Measurements from ENCODE around the gene KYNU. TPM values are rescaled to one million over a fixed set of nuclear protein-coding genes. Genes with fewer than 3 reads are reported as not detected.
A peak's percentile ranks its signal among the peaks of the same experiment; 100 is the strongest.
"Not testable (repeated sequence)": the region's sequence is repeated elsewhere in the genome, so short reads cannot be mapped to it uniquely, and the experiment has no call there.

The KYNU gene
- total RNA-seq, 1 experiment from 2014 or later, result not detected

DNA sequence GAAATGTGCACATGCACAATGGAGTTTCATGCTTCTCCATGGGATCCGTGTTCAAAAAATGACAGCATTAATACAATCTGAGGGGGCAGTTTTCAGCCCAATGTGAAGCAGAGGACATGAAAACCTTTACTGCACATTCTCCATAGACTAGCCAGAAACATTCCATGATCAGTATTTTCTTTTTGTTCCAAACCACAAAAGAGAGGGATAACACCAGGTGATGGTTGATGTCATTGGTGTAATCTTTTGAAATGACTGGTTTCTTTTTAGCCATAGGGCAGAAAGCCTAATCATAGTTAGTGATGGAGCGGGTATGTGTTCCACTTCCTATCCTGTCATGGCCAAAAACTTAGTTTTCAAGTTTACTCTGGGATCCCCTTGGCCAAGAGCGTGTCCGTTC is 1.8 kb upstream of the KYNU start:
- no peaks in the 10 kb centered on the region for H3K9me3 ChIP-seq (replicated peaks)
- peaks cover 35% of the 10 kb centered on the region for H3K4me1 ChIP-seq (replicated peaks)
- H3K36me3 ChIP-seq, result no peaks in the 10 kb centered on the region
- DNase-seq (ENCODE audit: low read depth in 1 of 2, low spot score in 2 of 2), result no peak
- no peak overlapping the region for H3K27ac ChIP-seq
- H3K27me3 ChIP-seq (replicated peaks), result no peaks in the 10 kb centered on the region
- no peak overlapping the region for H3K4me3 ChIP-seq

DNA sequence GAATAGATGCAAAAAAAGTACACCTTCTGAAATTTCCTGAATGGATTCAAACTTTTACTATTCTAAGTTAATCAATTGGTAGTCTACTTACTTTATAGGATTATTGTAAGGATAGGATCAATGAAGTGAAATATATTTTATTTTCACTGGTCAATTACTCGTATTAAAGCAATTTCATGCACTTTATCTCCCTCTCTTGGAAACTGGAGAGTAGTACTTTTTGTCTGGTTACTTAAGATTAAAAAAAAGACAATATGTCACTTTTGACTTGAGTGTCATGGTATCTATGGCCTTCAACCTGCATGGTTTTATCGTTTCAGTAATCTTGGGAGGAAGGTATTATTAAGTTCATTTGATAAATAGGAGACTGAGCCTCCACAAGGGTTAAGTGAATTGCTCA is 1.0 kb upstream of the KYNU start:
- no peak for DNase-seq (ENCODE audit: low read depth in 1 of 2, low spot score in 2 of 2)
- Histone ChIP-seq H3K27ac (no peak overlapping the region), H3K4me3 (no peak overlapping the region), H3K36me3 (no peaks in the 10 kb centered on the region), H3K9me3 (replicated peaks) (no peaks in the 10 kb centered on the region), H3K4me1 (replicated peaks) (peaks cover 36% of the 10 kb centered on the region), H3K27me3 (replicated peaks) (no peaks in the 10 kb centered on the region)

DNA sequence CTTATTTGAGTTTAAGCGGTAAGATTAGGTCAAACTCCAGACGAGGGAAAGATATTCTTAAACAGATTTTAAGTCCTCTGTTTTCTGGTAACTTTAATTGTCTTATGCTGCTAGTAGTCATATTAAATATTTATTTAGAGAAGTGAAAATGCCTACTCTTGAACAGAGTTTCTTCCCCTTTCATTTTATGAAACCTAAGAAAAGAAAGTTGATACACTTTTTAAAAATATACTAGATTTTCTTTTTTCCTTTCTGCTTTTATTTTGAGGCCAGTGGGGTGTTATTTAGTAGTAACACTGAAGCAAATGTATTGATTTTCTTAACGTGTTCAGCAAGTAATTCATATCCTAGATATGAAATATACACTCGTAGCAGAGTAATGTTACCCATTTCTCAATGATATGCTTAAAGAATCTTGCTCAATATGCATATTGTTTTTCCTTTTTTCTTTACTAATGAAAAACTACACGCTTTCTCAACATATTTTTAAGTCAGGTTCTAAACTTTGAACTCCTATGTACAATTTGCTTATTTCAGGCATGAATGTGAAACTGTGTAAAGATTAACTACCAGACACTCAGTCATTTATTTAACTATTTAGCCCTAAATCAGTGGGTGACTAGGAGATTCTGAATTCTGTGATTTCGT is 691 bp downstream of the KYNU start:
- no peak for DNase-seq (ENCODE audit: low read depth in 1 of 2, low spot score in 2 of 2)
- Histone ChIP-seq H3K4me1 (replicated peaks) (peaks cover 32% of the 10 kb centered on the region), H3K27me3 (replicated peaks) (no peaks in the 10 kb centered on the region)

DNA sequence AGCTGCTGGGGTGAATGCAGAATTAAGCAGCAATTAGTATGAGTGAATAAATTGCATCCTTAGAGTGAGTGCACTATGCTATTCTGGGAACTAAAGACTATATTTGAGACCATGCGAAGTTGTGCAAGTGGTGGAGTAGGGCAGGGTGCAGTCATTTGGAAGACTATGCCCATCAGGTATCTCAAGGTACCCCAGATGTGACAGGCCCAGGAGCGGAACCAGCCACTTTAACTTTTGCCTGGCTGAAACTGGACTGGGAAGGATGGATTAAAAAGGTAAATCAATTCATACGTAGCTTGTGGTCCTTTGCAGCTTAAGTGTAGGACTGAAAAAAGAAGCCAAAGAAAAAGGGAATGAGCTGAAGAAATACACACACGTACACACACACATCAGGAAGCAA is 1.7 kb downstream of the KYNU start:
- DNase-seq (ENCODE audit: low read depth in 1 of 2, low spot score in 2 of 2), result no peak
- Histone ChIP-seq H3K4me1 (replicated peaks) (peaks cover 22% of the 10 kb centered on the region), H3K27me3 (replicated peaks) (no peaks in the 10 kb centered on the region), H3K4me3 (no peak overlapping the region), H3K27ac (no peak overlapping the region), H3K9me3 (replicated peaks) (no peaks in the 10 kb centered on the region), H3K36me3 (no peaks in the 10 kb centered on the region)

More for the DNA sequence above, 691 bp downstream of the KYNU start:
- Histone ChIP-seq H3K27ac (no peak overlapping the region), H3K4me3 (no peak overlapping the region), H3K36me3 (no peaks in the 10 kb centered on the region), H3K9me3 (replicated peaks) (no peaks in the 10 kb centered on the region)

DNA sequence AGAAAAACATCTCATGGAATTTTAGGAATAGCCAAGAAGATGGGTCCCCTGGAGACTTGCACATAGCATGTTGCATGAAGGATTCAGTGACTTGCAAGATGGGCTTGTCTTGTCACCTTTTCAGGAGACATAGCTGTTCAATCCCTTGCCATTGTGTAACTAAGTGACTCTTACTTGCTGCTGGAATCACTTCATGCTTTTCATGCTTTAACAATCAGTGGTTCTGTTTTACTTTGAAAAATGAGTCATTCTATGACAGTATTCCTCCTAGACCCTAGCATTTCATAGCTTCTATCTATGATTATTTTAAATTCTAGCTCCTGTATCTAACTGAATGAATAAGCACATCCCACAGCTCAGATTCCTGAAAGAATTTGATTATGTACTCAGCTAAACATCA is 2.8 kb downstream of the KYNU start:
- peak in 1 of 2 experiments; percentile 21 for DNase-seq (ENCODE audit: low read depth in 1 of 2, low spot score in 2 of 2)
- H3K27me3 ChIP-seq (replicated peaks), result no peaks in the 10 kb centered on the region
- no peaks in the 10 kb centered on the region for H3K9me3 ChIP-seq (replicated peaks)
- H3K27ac ChIP-seq, result no peak overlapping the region
- H3K4me3 ChIP-seq, result no peak overlapping the region
- H3K4me1 ChIP-seq (replicated peaks), result peaks cover 12% of the 10 kb centered on the region; the same call in 1 of the 2 replicates
- H3K36me3 ChIP-seq, result no peaks in the 10 kb centered on the region

DNA sequence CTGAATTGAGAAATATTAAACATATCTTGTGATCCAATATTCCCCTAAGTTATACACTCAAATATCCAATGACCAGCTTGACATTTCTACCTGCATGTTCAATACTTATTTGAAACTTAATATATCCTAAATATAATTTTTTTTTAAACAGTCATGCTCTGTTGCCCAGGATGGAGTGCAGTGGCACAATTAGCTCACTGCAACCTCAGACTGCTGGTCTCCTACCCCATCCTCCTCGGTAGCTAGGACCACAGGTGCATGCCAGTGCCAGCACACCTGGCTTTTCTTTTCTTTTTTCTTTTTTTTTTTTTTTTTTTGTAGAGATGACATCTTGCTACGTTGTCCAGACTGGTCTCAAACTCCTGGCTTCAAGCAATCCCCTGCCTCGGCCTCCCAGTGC is 4.2 kb downstream of the KYNU start:
- H3K36me3 ChIP-seq, result no peaks in the 10 kb centered on the region
- H3K27ac ChIP-seq, result no peak overlapping the region
- no peak for DNase-seq (ENCODE audit: low read depth in 1 of 2, low spot score in 2 of 2)
- H3K9me3 ChIP-seq (replicated peaks), result no peaks in the 10 kb centered on the region
- no peak overlapping the region for H3K4me3 ChIP-seq
- H3K4me1 ChIP-seq (replicated peaks), result peaks cover 10% of the 10 kb centered on the region; the same call in 1 of the 2 replicates
- H3K27me3 ChIP-seq (replicated peaks), result no peaks in the 10 kb centered on the region

DNA sequence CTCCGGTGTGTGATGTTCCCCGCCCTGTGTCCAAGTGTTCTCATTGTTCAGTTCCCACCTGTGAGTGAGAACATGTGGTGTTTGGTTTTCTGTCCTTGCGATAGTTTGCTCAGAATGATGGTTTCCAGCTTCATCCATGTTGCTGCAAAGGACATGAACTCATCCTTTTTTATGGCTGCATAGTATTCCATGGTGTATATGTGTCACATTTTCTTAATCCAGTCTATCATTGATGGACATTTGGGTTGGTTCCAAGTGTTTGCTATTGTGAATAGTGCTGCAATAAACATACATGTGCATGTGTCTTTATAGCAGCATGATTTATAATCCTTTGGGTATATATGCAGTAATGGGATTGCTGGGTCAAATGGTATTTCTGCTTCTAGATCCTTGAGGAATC is 5.0 kb downstream of the KYNU start:
- H3K27ac ChIP-seq; H3K27me3 ChIP-seq (replicated peaks): not testable (repeated sequence)

DNA sequence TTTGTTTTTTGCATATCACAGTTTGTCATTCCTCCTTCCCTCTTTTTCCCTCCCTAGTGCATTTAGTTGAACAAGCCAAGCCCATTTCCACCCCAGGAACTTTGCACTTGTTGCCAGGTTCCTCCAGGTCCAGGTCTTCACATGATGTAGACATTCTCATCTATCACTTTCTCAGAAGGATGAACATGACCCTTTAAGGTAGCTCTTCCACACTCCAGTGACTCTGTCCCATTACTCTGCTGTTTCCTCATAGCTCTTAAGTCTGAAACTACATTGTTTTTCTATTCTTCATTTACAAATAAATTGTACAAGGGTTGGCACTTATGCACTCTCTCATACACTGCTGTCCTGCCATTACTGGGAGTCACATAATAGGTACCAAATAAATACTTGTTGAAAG is 6.1 kb downstream of the KYNU start:
- no peak for DNase-seq (ENCODE audit: low read depth in 1 of 2, low spot score in 2 of 2)
- no peaks in the 10 kb centered on the region for H3K36me3 ChIP-seq
- H3K27ac ChIP-seq, result no peak overlapping the region
- H3K4me1 ChIP-seq (replicated peaks), result peaks cover 10% of the 10 kb centered on the region; the same call in 1 of the 2 replicates
- H3K4me3 ChIP-seq, result no peak overlapping the region
- H3K9me3 ChIP-seq (replicated peaks), result no peaks in the 10 kb centered on the region
- no peaks in the 10 kb centered on the region for H3K27me3 ChIP-seq (replicated peaks)

More for the DNA sequence above, 5.0 kb downstream of the KYNU start:
- H3K9me3 ChIP-seq (replicated peaks); H3K36me3 ChIP-seq; H3K4me3 ChIP-seq; H3K4me1 ChIP-seq (replicated peaks); DNase-seq (ENCODE audit: low read depth in 1 of 2, low spot score in 2 of 2): not testable (repeated sequence)

DNA sequence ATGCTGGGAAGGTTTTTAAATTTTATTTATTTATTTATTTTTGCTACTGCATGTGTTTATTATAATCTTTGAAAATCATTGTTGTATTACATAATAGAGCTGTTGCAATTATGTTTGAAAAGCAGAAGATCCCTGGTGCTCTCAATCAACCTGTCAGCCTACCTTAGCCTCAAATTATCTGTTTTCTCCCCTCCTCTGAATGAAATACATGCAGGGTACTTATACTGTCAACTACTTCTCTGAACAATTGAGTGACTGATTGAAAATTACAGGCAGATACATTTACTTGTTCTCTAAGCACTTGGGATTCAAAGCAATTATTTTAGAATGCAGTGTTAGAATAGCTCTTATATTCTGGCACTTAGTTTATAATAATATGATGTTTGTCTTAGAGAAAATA is 8.1 kb downstream of the KYNU start:
- Histone ChIP-seq H3K4me3 (no peak overlapping the region), H3K27ac (no peak overlapping the region)

DNA sequence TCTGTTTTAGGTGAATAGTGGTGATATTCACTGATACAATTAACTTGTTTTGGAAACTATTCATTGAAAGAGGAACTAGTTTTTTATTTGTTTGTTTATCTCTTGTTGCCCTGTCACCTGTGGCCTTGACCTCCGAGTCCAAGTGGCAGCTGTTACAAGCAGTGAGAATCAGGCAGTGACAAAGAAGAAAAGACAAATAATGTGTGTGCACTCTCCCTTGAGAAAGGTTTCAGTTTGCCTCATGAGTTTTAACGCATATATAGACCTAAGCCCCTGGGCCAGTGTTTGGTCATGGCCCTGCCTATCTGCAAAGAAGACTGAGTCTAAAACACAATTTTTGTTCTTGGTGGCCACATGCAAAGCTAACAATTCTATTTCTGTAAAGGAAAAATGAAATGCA is 15.3 kb downstream of the KYNU start:
- Histone ChIP-seq H3K36me3 (no peaks in the 10 kb centered on the region), H3K27ac (no peak overlapping the region)

More for the DNA sequence above, 8.1 kb downstream of the KYNU start:
- Histone ChIP-seq H3K9me3 (replicated peaks) (no peaks in the 10 kb centered on the region), H3K27me3 (replicated peaks) (no peaks in the 10 kb centered on the region), H3K4me1 (replicated peaks) (peaks cover 2% of the 10 kb centered on the region; the same call in 1 of the 2 replicates), H3K36me3 (no peaks in the 10 kb centered on the region)
- DNase-seq (ENCODE audit: low read depth in 1 of 2, low spot score in 2 of 2), result no peak

DNA sequence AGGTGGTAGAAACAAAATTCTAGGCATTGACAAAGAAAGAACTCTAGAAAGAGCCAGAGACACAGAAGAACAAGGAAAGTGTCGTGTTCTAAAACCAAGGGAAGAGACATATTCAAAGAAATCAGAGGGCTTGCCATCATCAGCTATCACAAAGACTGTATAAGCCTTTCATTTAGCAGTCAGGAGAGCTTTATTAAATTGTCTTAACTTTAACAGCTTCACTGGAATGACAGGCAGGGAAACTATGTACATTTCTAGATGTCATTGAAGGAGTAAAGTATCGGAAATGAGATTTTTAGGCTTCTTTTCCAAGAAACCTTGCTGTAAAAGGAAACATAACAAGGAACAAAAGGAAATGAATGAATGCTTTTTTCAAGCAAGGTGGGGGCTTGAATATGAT is 15.8 kb downstream of the KYNU start:
- Histone ChIP-seq H3K27ac (no peak overlapping the region), H3K4me1 (replicated peaks) (no peaks in the 10 kb centered on the region), H3K9me3 (replicated peaks) (no peaks in the 10 kb centered on the region), H3K4me3 (no peak overlapping the region), H3K27me3 (replicated peaks) (no peaks in the 10 kb centered on the region; the same call in 1 of the 2 replicates), H3K36me3 (no peaks in the 10 kb centered on the region)
- no peak for DNase-seq (ENCODE audit: low read depth in 1 of 2, low spot score in 2 of 2)

More for the DNA sequence above, 15.3 kb downstream of the KYNU start:
- no peak for DNase-seq (ENCODE audit: low read depth in 1 of 2, low spot score in 2 of 2)
- H3K4me3 ChIP-seq, result no peak overlapping the region
- H3K4me1 ChIP-seq (replicated peaks), result no peaks in the 10 kb centered on the region
- H3K27me3 ChIP-seq (replicated peaks), result no peaks in the 10 kb centered on the region; the same call in 1 of the 2 replicates
- H3K9me3 ChIP-seq (replicated peaks), result no peaks in the 10 kb centered on the region

DNA sequence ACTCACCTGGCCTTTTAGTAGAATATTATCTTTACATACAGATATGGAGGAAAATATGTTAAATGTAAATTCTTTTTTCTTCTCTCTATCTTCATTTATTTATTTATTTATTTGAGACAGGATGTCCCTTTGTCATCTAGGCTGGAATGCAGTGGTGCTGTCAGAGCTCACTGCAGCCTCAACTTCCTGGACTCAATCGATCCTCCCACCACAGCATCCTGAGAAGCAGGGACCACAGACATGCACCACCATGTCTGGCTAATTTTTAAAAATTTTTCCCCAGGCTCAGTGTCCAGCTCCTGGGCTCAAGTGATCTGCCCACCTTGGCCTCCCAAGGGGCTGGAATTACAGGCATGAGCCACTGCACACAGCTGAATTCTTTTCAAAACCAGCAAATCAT is 20.3 kb downstream of the KYNU start:
- H3K4me1 ChIP-seq (replicated peaks), result no peaks in the 10 kb centered on the region
- no peaks in the 10 kb centered on the region for H3K36me3 ChIP-seq
- no peaks in the 10 kb centered on the region for H3K9me3 ChIP-seq (replicated peaks)
- no peaks in the 10 kb centered on the region; the same call in 1 of the 2 replicates for H3K27me3 ChIP-seq (replicated peaks)
- no peak overlapping the region for H3K27ac ChIP-seq
- DNase-seq (ENCODE audit: low read depth in 1 of 2, low spot score in 2 of 2), result no peak
- H3K4me3 ChIP-seq, result no peak overlapping the region

DNA sequence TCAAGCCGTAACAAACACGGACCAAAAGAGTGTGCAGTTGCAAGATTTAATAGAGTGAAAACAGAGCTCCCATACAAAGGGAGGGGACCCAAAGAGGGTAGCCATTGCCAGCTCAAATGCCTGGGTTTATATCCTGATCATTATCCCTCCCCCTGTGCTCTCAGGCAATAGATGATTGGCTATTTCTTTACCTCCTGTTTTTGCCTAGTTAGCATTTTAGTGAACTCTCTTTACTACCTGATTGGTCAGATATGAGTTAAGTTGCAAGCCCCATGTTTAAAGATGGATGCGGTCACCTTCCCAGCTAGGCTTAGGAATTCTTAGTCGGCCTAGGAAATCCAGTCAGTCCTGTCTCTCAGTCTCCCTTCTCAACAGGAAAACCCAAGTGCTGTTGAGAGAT is 22.9 kb downstream of the KYNU start:
- H3K4me1 ChIP-seq (replicated peaks); DNase-seq (ENCODE audit: low read depth in 1 of 2, low spot score in 2 of 2); H3K27ac ChIP-seq; H3K4me3 ChIP-seq; H3K9me3 ChIP-seq (replicated peaks); H3K27me3 ChIP-seq (replicated peaks); H3K36me3 ChIP-seq: not testable (repeated sequence)

DNA sequence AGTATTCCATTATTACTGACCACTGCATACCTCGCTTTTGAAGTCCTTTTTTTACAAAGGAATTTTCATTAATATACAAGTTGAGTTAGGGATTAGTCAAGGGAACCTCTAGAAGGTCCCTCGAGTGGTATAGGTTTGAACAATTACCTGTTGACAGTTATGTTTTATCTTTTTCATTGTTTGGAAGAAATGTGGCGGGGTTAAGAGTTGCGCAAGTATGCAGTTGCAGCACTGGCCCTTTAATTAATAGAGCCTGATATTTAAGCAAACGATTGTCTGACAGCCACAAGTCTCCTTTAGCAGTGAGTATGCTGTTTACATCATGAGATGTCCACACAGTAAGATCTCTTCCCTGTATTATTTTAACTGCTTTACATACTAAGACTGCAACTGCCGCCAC is 24.3 kb downstream of the KYNU start:
- Histone ChIP-seq H3K4me3 (no peak overlapping the region), H3K27ac (no peak overlapping the region), H3K4me1 (replicated peaks) (no peaks in the 10 kb centered on the region), H3K27me3 (replicated peaks) (no peaks in the 10 kb centered on the region), H3K36me3 (no peaks in the 10 kb centered on the region), H3K9me3 (replicated peaks) (no peaks in the 10 kb centered on the region)
- DNase-seq (ENCODE audit: low read depth in 1 of 2, low spot score in 2 of 2), result no peak

DNA sequence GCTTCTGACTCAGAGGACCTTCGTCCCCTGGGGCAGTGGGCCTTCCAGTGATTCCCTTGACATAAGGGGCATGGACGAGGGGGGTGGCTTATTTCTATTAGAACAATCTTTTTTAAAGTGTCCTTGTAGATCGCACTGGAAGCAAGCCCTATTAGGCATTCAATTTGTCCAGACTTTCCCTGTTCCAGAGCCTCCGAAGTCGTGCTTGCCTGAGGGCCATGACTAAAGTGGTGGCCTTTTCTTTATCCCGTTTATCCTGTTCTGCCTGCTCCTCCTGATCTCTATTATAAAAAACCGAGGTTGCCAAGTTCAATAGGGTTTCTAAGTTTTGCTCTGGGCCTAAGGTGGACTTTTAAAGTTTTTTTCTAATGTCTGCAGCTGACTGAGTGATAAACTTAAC is 26.3 kb downstream of the KYNU start:
- H3K27ac ChIP-seq; H3K27me3 ChIP-seq (replicated peaks); H3K4me1 ChIP-seq (replicated peaks); H3K9me3 ChIP-seq (replicated peaks); DNase-seq (ENCODE audit: low read depth in 1 of 2, low spot score in 2 of 2); H3K36me3 ChIP-seq; H3K4me3 ChIP-seq: not testable (repeated sequence)
